DMS114 treated with DMSO at 0.1 percent for 48 hours (cell line): ENCODE measurements around the gene SLC66A1.

Source experiments
- DNase-seq: peaks from one replicate; lab custom pipeline; 2025; ENCODE audit not compliant: unreplicated experiment; lab: John Stamatoyannopoulos, UW

Gene SLC66A1

GRCh38 chr1:19360432-19360831 is 48.3 kb downstream of the SLC66A1 start:
- no peak for DNase-seq

DNA sequence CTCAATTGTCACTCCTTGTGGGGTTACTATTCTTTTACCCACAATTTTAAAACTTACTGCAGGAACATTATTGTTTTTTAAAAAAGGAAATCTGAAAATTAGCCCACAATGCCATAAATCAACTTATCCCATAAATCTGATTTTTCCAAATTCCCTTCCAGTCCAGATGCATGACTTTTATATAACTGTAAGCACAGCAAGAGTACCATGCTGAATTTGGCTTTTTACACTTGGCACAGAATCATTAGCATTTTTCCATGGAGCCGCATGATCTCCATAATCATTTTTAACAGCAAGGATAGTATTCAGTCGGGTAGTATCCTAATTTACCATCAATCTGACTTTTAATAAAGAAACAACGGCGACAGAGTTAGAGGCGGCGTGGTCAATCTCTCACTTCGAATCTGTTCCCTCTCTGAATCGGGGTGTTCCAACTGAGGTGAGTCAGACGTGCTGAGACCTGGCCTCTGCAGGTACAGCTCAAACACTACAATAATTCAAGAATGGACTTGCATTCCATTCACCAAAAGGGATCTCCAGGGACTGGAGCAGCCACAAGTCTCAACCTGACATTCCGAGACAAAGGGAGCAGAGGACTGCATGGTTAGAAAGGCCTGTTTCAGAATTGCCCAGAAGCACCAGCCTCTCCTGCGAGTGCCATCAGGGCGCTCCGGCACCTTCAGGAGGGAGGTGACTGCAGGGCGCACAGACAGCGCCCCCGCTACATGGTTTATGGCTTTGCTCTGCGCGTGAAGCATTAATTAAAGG is 48.9 kb downstream of the SLC66A1 start:
- DNase-seq = no peak

- no peak for DNase-seq
Observed at GRCh38 chr1:19361611-19362147, 49.6 kb downstream of the SLC66A1 start.

- no peak for DNase-seq
Observed at GRCh38 chr1:19363536-19364152, 51.5 kb downstream of the SLC66A1 start.

- no peak for DNase-seq
Observed at GRCh38 chr1:19365721-19366120, 53.6 kb downstream of the SLC66A1 start.

- DNase-seq = no peak
Observed at GRCh38 chr1:19366599-19367536, 54.7 kb downstream of the SLC66A1 start.

- no peak for DNase-seq
Observed at GRCh38 chr1:19367584-19368041, 55.5 kb downstream of the SLC66A1 start.

- DNase-seq = no peak
Observed at GRCh38 chr1:19368050-19368449, 55.9 kb downstream of the SLC66A1 start.

GRCh38 chr1:19368964-19369363 is 56.8 kb downstream of the SLC66A1 start:
- DNase-seq = no peak

DNA sequence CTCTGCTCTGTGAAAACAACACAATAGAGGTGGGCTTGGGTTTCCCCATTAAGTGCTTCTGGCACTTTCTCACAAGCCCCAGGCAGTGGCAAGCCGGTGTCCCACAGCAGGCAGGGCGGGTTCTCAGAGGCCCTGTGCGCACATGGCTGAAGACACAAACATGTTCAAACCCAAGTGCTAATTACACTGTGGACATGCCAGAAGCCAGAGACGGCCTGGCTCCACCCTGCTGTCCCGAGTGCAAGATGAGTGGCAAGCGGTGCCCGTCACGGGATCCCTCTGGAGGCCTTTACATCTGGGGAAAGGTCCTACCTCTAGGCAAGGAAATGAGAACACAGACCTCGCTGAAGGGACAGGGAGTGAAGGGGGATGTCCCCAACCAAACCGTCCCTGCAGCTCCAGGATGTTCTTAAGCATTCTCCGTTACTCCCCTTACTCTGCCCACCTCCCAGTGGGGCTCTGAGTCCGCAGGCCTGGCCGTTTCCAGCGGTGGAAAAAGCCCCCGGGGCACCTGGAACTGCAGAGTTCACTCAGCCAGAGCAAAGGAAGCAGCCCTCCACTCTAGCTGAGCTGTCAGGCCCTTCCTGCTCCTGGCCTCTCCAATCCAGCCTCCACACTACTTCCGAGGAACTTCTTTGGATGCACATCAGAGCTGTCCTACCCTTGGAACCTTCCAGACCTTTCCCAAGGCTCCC is 57.4 kb downstream of the SLC66A1 start:
- no peak for DNase-seq

DNA sequence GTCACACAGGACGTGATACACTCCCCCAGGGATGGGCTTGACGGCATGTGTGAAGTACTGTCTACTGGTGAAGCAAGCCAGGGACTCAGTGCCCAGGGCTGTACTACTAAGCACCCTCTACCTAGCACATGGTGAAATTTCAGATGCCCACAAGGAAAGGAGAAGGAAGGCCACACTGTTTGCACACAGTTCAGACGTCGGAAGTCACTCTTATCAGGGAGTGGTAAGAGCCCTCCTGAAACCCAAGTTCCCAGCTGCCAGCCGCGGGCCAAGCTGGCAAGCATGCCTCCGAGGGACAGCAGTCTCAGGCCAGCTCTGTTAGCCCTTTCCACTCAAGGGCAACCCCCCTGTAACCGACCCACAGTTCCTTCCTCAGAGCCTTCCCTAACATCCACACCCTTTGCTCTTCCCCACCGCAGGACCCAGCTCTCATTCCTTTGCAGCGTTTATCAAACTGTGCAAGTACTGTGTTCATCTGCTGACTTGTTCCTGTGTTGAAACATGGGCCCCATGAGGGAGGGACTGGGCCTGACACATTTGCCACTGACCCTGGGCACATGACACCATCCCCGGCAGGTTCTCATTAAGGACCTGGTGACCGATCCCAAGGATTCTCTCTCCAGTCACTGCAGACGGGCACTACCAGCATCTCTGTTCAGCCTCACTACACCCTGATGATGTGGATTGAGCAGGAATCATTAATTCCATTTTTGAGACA is 58.5 kb downstream of the SLC66A1 start:
- no peak for DNase-seq

- DNase-seq = no peak
Observed at GRCh38 chr1:19371226-19372135, 59.4 kb downstream of the SLC66A1 start.

DNA sequence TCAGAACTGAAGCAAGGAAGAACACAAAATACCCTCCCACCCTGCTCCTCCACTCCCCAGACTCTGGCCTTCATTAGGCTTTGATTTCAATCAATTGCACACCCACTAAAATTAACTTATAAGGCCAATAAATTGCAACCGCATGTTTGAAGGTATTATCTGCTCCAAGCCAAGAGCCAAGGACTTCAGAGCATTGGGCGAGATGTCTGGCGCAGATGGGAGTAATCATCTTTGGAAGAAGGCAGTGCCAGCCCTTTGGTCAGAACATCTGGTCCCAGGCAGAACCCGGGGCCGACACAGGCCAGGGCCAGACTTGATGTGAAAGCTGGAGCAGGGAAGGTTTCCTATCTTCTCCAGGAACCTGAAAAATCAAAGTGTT is 60.0 kb downstream of the SLC66A1 start:
- no peak for DNase-seq

DNA sequence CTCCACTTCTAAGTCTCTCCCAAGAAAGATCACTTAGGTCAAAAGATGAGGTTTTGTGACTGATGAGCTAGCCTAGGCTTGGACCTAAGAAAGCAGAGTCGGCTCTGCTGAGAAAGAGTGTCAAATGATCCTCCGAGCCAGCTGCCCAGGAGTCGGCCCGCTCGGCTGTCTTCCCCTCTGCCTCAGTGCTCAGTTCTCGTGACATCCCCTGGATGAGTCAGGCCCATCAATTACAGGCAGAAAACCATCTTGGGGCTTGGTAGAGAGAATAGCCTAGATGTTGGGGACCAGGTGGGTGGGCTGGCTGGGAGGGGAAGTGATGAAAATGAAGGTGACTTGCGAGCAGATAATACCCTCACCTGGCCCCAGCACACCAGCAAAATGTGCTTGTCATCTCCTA is 60.5 kb downstream of the SLC66A1 start:
- no peak for DNase-seq

- DNase-seq = no peak
Observed at GRCh38 chr1:19373211-19374082, 61.3 kb downstream of the SLC66A1 start.

GRCh38 chr1:19374083-19374801 is 62.1 kb downstream of the SLC66A1 start:
- DNase-seq = no peak

DNA sequence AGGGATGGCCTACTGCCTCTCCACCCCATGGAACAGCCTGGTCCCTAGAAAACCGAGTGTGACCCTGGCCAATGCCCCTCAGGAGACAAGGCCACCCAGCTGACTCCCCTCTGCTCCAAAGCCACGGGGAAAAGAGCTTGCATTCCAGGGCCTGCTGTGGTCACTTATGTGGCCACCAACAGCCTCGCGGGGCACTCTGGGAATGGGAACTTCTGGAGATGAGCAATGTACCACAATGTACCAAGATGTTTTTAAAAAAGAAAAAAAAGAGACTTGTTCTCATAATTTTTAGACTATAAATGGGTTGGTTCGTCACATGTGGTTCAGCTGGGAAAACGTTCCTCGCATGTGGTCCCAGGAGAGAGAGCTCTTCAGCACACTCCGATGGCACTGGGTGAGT is 62.8 kb downstream of the SLC66A1 start:
- DNase-seq = no peak
